Measurements from ENCODE around the gene THEM4.

THEM4 gene

GRCh38 chr1:151909167-151910149 lies at the start of gene THEM4:
THEM4 (minus strand) TSS chr1:151909511; CDS start chr1:151909458, 53 bp downstream.
- DNase-seq (ENCODE audit: low spot score) = peak; percentile 98

GRCh38 chr1:151958959-151959358 lies 49.6 kb upstream of the THEM4 start:
- DNase-seq (ENCODE audit: low spot score) = no peak

- no peak for DNase-seq (ENCODE audit: low spot score)
Measured at GRCh38 chr1:151956957-151957497, 47.7 kb upstream of the THEM4 start.

GRCh38 chr1:151953409-151954094 lies 44.2 kb upstream of the THEM4 start:
- no peak for DNase-seq (ENCODE audit: low spot score)

GRCh38 chr1:151952811-151953210 lies 43.5 kb upstream of the THEM4 start:
- no peak for DNase-seq (ENCODE audit: low spot score)

- no peak for DNase-seq (ENCODE audit: low spot score)
Measured at GRCh38 chr1:151949371-151950193, 40.3 kb upstream of the THEM4 start.

GRCh38 chr1:151948506-151948905 lies 39.2 kb upstream of the THEM4 start:
- DNase-seq (ENCODE audit: low spot score) = no peak

GRCh38 chr1:151947140-151947539 lies 37.8 kb upstream of the THEM4 start:
- DNase-seq (ENCODE audit: low spot score) = no peak

GRCh38 chr1:151945725-151946722 lies 36.7 kb upstream of the THEM4 start:
- no peak for DNase-seq (ENCODE audit: low spot score)

GRCh38 chr1:151944857-151945575 lies 35.7 kb upstream of the THEM4 start:
- DNase-seq (ENCODE audit: low spot score) = no peak

GRCh38 chr1:151944126-151944856 lies 35.0 kb upstream of the THEM4 start:
- no peak for DNase-seq (ENCODE audit: low spot score)

GRCh38 chr1:151943591-151943990 lies 34.3 kb upstream of the THEM4 start:
- DNase-seq (ENCODE audit: low spot score) = no peak

GRCh38 chr1:151942882-151943281 lies 33.6 kb upstream of the THEM4 start:
- DNase-seq (ENCODE audit: low spot score) = no peak

- no peak for DNase-seq (ENCODE audit: low spot score)
Measured at GRCh38 chr1:151940541-151940940, 31.2 kb upstream of the THEM4 start.

GRCh38 chr1:151939779-151940178 lies 30.5 kb upstream of the THEM4 start:
- no peak for DNase-seq (ENCODE audit: low spot score)

- DNase-seq (ENCODE audit: low spot score) = no peak
Measured at GRCh38 chr1:151939141-151939540, 29.8 kb upstream of the THEM4 start.

GRCh38 chr1:151936653-151937052 lies 27.3 kb upstream of the THEM4 start:
- DNase-seq (ENCODE audit: low spot score) = no peak

- DNase-seq (ENCODE audit: low spot score) = no peak
Measured at GRCh38 chr1:151935894-151936602, 26.7 kb upstream of the THEM4 start.

GRCh38 chr1:151935154-151935553 lies 25.8 kb upstream of the THEM4 start:
- DNase-seq (ENCODE audit: low spot score) = no peak

Measured in left forelimb (tissue), 1 donor.